GM19468 (cell line): ENCODE data around the gene WDR5.

Experiments
- ATAC-seq: cut with Tn5 transposase; IDR thresholded peaks from one replicate; pipeline ENCODE4 v1.9.1; 2021; ENCODE audit warnings: mild to moderate bottlenecking, moderate library complexity, moderate number of reproducible peaks; ENCODE audit not compliant: unreplicated experiment; ENCODE audit errors: extremely low read depth

WDR5 gene

DNA sequence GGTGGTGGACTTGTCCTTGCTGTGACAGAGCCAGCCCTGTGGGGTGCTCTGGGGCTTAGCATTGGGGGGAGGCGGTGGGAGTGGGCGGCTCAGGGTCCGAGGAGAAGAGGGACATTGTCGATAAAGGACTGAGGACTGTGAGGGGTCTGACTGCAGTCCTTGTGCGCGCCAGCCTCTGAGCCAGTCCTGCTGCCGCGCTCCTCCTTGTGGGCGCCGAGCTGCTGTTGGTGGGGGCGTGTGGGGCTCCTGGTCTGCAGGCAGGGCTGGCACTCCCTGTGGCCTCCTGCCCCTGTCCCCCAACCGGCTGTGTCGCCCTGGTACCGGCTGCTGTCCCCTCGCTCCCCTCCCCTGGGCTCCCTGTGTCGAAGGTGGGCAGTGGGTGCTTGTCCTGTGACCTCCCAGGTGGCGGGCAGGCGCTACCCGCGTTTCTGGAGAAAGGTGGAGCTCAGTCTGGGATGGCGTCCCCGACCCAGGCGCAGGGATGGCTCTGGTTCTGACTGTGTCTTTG, 21.6 kb downstream of the WDR5 start:
- ATAC-seq = no peak

DNA sequence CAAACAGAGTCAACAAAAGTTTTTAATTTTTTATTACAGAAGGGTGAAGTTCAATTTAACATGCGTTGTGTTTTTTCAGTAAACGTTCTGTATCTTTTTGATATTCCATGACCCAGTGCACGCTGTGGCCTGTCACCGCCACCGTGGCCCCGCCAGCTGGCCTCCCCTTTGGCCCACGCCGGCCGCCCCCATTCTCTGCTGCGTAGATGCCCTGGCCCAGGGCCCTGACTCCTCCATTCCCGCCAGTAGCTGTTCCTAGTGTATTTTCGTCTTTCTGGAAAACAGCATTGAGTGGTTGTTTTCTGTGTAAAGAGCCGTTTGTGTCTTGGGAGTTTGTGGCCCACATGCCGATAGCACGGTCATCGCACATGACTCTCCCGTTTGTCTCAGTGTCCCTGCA, 22.4 kb downstream of the WDR5 start:
- ATAC-seq = no peak

DNA sequence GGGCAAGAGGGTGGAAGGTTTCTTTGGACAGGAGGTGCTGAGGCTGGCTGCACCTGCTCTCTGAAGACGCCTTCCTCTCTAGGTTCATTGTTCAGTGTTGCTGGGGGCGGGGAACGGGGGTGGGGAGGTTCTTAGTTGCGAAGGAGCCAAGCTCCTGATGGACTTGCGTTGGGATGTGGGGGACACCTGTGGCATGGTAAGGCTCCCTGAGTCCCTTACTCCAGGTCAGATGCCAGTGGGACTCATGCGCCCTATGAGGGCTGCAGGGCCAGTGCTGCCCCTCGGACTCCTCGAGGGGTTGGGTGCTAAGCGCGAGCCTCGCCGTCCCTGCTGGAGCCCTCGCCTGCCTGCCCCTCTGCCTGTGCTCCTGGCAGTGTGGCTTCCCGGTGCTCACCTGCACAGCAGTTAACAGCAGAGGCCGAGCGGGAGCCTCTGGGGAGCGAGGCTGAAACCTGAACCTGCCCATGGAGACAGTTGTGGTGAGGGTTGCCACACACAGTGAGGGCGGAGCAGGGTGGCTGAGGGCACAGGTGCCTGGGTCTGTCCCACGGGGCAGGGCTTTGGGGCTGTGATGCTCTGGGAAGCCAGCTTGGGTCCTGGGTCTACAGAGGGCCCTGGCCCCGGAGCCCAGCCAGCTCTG, 23.0 kb downstream of the WDR5 start:
- ATAC-seq = no peak

DNA sequence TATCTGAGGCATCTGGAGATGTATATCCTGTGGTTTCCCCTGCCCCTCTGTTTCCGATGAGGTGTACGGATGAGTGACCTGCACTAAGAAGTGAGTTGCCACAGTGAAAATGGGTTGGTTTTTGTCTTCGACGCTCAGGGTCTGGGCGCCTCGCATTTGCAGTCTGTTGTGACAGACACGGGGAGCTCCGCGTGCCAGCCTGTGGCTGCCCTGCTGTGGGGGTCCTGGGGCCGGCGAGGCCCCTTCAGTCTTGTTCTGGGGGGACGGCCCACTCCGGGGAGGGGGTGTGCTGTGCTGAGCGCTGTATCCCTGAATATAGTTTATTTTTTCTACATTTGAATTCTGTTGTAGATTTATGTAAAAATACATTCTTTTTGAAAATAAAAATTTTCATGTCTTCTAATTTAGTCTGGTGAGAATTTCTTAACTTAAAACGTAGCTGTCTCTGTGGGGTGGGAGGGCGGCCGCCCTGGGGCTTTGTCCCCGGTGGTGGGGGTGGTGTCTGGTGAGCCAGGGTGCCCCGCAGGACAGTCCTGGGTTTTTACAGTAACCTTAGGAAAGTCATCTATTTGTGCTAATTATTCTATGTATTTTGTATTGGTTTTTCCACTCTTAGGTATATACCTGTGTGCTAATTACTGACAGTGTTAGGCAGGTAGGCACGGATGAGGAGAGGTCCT, 23.8 kb downstream of the WDR5 start:
- no peak for ATAC-seq

DNA sequence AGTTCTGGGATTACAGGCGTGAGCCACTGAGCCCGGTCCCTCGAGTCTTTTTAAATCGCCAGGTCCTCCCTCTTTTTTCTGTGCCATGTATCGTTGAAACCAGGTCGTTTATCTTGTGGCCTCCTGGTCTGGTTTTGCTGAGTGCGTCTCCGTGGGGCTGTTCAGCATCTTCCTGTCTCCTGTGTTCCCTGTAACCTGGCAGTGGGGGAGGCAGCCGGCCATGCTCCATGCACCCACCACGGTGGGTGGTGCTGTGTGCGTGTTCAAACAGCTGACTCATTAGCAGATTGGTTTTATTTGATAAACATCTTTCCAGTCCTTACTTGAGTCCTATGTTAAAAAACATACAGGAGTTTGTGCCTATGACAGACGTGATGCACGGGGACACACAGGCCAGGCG, 25.8 kb downstream of the WDR5 start:
- ATAC-seq = no peak

DNA sequence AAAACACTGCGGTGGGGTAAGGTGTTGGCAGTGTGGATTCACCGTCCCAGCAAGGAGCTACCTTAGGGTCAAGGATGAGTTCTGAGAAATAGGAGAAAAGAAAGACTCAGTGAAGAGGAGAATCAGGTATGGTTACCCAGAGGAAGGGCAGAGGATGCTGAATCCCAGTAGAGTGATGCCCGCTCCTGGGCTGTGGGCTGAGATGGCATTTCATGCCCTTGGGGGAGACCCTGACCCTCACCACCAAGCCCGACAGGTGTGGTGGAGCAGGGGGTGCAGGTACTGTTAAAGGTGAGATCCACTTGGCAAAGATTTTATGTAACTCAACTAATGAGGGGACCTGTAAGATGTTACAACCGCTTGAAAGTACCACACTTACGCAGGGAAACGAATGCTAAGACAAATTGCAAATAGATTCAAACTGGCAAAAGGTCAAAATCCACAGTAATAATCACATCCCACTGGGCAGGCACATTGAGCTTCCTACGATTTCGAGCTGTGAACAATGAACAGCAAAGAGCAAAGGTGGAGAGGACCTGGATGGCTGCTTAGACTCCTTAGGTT, 26.4 kb downstream of the WDR5 start:
- ATAC-seq = no peak

DNA sequence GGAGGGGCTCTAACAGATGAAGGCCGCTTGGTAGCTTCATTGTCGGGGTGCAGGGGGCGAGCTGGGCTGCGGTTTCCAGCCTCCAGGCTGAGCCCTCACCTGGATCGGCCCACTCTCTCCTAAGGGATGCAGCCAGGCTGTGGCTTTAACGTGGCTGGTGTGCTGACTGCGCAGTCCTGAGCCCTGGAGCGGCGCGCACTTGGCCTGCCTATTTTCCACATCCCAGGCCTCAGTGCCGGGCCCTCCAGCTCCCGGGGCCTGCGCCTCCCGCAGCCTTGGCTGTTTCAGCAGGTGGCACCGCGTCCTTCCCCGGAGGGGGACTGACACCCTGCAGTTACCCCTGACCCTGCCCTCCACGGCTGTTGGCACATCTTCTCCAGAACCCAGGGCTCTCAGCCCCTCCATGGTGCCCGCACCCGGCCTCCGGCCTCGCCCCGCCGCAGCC, 27.1 kb downstream of the WDR5 start:
- no peak for ATAC-seq

DNA sequence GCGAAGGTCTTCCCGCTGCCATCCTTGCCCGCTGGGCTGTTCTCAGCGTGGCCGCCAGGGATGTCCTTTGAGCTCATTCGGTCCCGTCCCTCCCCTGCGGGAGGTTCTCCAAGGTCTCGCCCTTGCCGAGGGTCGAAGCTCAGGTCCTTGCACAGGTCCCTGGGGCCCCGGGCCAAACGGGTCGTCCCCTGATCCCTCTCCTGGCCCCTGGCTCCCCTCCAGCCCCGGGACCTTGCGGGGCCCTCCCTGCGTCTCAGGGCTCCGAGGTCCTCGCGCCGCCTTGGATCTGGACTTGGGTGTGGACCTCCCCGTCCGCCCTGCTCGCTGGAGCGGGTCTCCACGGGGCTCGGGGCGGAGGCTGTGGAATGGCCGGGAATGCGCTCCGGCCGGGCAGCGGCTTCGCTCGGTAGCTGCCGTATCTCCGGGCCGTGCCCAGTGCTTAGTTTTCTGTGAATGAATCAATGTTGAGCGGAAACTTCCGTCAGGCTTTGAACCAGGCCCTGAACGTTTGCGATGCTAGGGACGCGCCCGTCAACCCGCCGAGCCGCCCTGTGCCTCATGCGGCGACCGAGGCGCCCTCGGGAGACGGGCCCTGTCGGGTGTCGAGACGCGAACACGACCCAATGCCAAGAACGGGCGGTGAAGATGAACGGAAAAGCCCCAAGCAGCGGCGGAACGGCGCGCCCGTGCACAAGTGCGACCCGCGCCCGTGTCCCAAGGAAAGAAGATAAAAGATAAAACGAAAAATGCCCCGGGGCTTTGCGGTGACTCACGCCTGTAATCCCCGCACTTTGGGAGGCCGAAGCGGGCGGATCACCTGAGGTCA, 27.7 kb downstream of the WDR5 start:
- no peak for ATAC-seq

DNA sequence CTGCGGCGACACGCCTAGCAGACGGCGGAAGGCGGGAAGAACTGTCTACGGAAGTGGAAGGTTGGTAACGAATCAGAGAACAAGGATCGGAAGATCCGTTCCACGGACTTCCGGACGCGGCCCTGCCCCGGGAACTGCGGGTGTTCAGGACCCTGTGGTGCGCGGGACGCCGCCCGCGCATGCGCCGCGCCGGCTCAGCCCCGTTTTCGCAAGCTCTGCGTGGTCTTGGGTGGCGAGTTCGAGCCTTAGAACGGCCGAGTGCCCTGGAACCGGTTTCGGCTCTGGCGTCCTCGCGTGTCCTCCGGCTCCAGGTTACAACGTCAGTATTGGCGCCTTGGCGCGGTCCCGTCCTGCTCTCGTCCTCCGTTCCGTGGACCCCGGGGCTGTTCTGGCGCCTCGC, 29.0 kb downstream of the WDR5 start:
- no peak for ATAC-seq

DNA sequence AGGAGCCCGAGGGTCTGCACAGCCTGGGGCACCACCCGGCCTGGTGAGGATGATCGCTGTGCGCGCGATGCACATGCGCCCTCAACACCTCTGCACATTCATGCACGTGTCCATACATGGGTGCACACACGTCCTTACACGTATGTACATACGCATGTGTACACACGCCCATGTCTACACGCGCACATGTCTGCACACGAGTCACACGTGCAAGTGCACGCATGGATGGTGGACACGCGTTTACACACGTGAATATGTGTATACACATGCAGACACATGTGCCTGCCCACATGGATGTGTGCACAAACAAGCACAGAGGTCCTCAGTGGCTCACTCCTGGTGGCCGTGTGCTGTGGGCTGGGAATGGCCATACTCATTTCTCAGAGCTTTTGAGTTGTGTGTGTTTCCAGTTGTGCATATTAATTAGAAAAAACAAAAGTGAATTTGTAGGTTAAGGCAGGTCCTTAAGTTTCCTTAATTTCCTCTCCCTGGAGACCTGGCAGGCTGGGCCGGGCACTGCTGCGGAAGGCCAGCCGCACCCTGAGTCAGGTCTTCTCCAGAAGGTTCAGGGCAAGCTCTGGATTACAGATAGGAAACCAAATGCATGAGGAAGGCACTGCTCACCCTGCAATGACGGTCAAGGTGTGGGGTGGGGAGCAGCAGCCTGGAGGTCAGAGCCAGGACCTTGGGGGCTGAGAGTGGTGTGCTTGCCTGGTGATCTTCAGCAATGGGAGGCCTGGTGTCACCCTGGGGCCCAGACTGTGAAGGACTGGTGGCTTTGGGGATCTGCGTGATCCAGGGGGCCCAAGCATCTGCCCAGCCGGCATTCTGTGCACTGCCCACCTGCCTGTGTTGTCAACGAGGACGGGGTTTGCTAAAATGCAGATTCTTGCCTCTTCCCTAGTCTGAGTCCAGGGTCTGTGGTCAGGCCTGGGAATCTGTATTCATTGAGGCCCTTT, 29.8 kb downstream of the WDR5 start:
- ATAC-seq = no peak

DNA sequence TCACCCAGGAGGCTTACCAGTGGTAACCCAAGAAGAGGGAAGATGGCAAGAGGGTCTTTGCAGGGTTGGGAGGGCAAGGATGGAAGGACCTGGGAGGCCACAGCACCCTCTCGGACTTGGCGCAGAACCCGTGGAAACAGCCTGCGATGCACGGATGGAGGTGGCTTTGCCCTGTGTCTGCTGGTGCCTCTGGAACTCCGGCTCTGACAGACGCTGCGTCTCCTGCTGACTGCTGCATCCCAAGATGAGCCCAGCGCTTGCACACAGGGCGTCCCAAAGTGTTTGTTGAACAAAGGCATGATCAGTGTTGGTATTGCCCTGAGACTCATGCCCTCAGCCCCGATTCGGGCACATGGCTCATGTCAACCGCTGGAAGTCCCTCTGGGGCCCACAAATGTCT, 30.5 kb downstream of the WDR5 start:
- no peak for ATAC-seq

DNA sequence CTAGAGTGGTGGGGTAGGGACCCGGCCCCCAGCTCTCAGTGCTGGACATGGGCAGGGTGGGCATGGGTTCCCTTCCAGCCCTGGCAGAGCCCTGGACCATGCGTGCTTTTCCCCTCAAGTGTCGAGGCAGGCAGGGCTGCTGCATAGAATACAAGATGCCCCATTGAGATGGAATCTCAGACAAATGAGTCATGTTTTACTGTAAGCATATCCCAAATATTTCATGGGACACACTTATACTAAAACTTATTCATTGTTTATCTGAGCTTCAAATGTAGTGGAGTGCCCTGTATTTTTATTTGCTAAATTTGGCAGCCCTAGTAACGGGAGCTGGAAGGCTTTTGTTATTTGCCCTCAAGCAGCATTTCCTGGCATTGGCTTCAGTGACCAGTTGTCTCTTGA, 31.6 kb downstream of the WDR5 start:
- ATAC-seq = no peak

DNA sequence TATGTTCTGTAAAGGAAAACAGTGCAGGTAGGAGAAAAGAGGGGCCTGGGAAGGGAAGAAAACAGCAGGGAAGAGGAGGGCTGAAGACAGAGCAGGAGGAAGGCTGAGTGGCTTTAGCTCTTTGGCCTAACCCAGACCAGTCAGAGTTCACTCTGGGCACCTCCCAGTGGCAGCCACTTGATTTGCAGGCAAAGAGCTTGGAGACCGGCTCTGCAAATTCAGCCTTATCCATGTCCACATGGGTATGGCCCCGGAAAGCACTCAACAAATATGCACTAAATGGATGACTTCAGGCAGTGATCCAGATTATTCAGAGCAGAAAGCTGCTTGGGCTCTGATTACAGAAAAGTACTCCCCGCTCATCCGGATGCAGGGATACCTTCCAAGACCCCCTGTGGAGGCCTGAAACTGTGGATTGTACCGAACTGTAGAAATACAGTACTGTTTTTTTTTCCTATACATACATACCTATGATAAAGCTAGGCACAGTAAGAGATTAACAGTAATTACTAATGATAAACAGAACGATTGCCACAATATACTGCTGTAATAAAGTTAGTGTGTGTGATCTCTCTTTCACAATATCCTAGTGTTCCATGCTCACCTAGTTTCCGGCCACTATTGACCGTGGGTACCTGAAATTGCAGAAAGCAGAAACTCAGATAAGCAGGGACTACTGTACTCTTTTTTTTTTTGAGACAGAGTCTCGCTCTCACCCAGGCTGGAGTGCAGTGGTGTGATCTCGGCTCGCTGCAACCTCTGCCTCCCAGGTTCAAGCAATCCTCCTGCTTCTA, 33.1 kb downstream of the WDR5 start:
- no peak for ATAC-seq

DNA sequence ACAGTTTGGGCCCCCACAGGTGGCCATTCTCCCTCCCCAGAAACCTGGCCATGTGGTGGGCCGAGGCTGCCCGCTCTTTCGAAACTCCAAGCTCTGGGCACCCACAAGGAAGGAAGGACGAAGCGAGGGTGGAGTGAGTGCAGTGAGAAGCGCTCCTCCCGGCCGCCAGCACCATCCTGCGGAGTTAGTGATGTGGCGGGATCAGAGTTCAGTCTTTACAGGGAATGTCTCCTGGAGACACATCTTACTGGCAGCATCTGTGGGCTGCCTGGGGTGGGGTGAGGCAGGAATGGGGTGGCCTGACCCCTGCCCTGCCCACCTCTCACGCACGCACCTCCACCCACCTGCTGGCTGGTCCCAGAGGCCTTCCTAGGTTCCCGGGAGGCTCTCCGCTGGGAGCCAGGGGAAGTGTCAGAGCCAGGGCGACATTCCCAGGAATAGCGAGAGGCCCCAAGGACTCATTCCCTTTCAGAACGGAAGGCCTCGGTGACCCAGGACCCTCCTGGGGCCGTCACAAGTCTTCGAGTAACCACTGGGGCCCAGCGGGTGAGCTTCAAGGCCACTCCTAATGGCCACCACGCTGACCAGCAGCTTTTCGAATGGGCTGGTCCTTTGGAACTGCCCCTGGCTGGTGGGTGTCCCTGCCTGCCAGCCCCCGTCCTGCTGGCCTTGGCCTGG, 34.0 kb downstream of the WDR5 start:
- ATAC-seq = no peak

DNA sequence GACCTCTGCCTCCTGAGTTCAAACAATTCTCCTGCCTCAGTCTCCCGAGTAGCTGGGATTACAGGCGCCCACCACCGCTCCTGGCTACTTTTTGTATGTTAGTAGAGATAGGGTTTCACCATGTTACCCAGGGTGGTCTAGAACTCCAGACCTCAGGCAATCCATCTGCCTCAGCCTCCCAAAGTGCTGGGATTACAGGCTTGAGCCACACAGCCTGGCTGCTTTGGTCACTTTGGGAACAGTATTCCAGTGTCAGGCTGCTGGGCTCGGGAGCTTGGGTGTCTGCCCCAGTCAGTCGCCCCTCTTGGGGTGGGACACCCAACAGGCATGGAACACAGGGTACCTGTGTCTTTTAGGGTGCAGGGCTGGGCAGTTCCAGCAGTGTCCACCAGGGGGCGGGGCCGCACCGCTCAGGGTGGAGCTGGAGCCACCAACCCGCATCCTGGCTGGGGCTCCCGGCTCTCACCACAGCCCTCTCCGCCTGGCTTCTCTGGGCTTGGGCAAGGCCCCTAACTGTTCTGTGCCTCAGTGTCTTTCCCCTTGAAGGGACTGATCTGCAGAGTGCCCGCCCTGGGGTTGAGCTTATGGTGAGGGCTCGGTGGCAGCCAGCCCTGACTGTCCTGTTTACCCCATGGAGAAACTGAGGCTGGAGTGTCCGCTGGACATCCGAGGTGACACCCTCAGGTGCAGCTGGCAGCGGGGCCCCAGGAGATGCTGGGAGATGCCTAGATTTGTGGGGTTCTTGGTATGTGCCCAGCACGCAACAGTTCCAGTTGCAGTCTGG, 34.8 kb downstream of the WDR5 start:
- ATAC-seq = no peak

DNA sequence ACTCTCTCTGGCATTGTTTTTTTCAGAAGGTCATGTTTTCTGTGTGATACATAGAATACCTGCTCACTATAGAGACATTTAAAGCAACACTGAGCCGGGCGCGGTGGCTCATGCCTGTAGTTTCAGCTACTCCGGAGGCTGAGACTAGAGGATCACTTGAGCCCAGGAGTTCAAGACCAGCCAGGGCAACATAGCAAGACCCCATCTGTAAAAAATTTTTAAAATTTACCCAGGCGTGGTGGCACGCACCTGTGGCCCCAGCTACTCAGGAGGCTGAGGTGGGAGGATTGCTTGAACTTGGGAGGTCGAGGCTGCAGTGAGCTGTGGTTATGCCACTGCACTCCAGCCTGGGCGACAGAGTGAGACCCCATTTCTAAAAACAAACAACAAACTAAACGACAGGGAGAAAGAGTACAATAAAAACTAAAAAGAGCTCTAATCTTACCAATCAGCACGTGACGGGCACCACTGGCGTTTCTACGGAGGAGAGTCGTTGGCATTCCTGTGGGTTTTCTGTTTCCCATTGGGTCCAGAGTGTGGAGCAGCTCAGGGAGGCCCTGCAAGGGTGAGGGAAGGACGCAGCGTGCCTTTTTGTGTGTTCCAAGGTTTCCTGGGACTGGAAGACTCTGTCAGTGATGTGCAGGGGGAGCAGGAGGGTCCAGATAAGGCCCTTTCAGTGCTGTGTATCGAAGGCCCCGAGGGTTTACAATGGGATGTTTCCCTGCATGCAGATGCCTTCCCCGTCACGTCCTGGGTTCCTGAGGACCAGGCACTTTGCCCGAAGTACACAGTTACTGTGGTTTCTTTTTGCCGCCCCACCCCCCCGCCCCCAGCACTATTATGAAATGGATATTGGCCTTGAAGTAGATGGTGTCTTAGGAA, 35.7 kb downstream of the WDR5 start:
- ATAC-seq = no peak
